ENCODE measurements around the gene TLK2. TPM values are rescaled to one million over a fixed set of nuclear protein-coding genes. Genes with fewer than 3 reads are reported as not detected.

The TLK2 gene
- total RNA-seq, 1 donor from 2014 or later, result 51.0 TPM

GRCh38 chr17:62627904-62628633 lies 149.4 kb downstream of the TLK2 start:
- DNase-seq (ENCODE audit: low read depth in 2 of 2), result peak; percentile 35 to 50

GRCh38 chr17:62628831-62629555 lies 150.4 kb downstream of the TLK2 start:
- DNase-seq (ENCODE audit: low read depth in 2 of 2), result no peak

GRCh38 chr17:62629556-62630364 lies 151.1 kb downstream of the TLK2 start:
- DNase-seq (ENCODE audit: low read depth in 2 of 2), result no peak

GRCh38 chr17:62630365-62631085 lies 151.9 kb downstream of the TLK2 start:
- no peak for DNase-seq (ENCODE audit: low read depth in 2 of 2)

- DNase-seq (ENCODE audit: low read depth in 2 of 2), result no peak
Observed at GRCh38 chr17:62631086-62631935, 152.7 kb downstream of the TLK2 start.

GRCh38 chr17:62631936-62632924 lies 153.6 kb downstream of the TLK2 start:
- no peak for DNase-seq (ENCODE audit: low read depth in 2 of 2)

GRCh38 chr17:62637809-62638208 lies 159.2 kb downstream of the TLK2 start:
- no peak for DNase-seq (ENCODE audit: low read depth in 2 of 2)

GRCh38 chr17:62641153-62641552 lies 162.5 kb downstream of the TLK2 start:
- DNase-seq (ENCODE audit: low read depth in 2 of 2), result no peak

- DNase-seq (ENCODE audit: low read depth in 2 of 2), result no peak
Observed at GRCh38 chr17:62641951-62642350, 163.3 kb downstream of the TLK2 start.

- DNase-seq (ENCODE audit: low read depth in 2 of 2), result peak in 1 of 2 donors; percentile 69
Observed at GRCh38 chr17:62643496-62643895, 164.9 kb downstream of the TLK2 start.

GRCh38 chr17:62644487-62645173 lies 166.0 kb downstream of the TLK2 start:
- DNase-seq (ENCODE audit: low read depth in 2 of 2), result no peak

- DNase-seq (ENCODE audit: low read depth in 2 of 2), result no peak
Observed at GRCh38 chr17:62648251-62648955, 169.8 kb downstream of the TLK2 start.

GRCh38 chr17:62648956-62649294 lies 170.3 kb downstream of the TLK2 start:
- no peak for DNase-seq (ENCODE audit: low read depth in 2 of 2)

GRCh38 chr17:62649570-62649969 lies 170.9 kb downstream of the TLK2 start:
- DNase-seq (ENCODE audit: low read depth in 2 of 2), result no peak

GRCh38 chr17:62650587-62650986 lies 172.0 kb downstream of the TLK2 start:
- DNase-seq (ENCODE audit: low read depth in 2 of 2), result no peak

- DNase-seq (ENCODE audit: low read depth in 2 of 2), result peak; percentile 69 to 90
Observed at GRCh38 chr17:62652251-62653001, 173.8 kb downstream of the TLK2 start.
